ENCODE data around the gene LITAFD. TPM values are rescaled to one million over a fixed set of nuclear protein-coding genes. Genes with fewer than 3 reads are reported as not detected.

Gene LITAFD
- total RNA-seq, 4 donors from 2014 or later, result not detected

DNA sequence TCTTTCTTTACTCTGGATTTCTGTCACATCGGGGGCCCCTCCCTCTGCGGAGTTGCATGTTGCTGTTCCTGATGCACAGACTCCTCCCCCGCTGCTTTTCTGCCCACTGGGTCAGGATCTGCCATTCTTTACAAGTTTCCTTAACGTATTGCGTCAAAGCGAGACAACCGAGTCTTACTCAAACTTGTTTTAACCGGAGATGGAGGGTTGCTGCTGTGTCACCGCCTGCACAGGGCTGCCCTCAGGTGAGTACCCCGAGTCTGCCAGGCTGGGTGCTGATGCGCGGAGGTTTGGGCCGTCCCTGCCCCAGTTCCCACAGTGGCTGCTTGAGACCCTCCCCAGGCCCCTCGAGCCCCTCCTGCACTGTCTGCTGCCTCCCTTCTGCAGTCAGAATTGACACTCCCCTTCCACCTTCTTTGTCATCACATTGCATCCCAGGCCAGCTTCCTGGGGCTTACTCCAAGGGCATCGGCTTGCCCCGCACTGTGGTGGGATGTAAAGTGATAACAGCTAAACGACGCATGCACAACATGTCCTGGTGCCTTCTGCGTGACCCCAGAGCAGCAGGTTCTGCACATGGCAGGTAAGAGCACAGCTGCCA, 32.6 kb upstream of the LITAFD start:
- H3K36me3 ChIP-seq, result no peaks in the 10 kb centered on the region
- peak; percentile 55 to 57 for DNase-seq
- H3K4me1 ChIP-seq, result no peaks in the 10 kb centered on the region
- intact Hi-C loops (cut with DNase I; ENCODE audit: low total_unique reads), result no loop called here
- H3K27ac ChIP-seq, result peak overlapping the region; percentile 33 to 60
- no peaks in the 10 kb centered on the region for H3K9me3 ChIP-seq
- H3K27me3 ChIP-seq, result no peaks in the 10 kb centered on the region
- TF ChIP-seq, protein P1, sequence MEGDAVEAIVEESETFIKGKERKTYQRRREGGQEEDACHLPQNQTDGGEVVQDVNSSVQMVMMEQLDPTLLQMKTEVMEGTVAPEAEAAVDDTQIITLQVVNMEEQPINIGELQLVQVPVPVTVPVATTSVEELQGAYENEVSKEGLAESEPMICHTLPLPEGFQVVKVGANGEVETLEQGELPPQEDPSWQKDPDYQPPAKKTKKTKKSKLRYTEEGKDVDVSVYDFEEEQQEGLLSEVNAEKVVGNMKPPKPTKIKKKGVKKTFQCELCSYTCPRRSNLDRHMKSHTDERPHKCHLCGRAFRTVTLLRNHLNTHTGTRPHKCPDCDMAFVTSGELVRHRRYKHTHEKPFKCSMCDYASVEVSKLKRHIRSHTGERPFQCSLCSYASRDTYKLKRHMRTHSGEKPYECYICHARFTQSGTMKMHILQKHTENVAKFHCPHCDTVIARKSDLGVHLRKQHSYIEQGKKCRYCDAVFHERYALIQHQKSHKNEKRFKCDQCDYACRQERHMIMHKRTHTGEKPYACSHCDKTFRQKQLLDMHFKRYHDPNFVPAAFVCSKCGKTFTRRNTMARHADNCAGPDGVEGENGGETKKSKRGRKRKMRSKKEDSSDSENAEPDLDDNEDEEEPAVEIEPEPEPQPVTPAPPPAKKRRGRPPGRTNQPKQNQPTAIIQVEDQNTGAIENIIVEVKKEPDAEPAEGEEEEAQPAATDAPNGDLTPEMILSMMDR (IDR thresholded peaks at IDR 0.05), result no peak
- TF ChIP-seq POLR2A (IDR thresholded peaks at IDR 0.05), result no peak
- no peak overlapping the region for H3K4me3 ChIP-seq

DNA sequence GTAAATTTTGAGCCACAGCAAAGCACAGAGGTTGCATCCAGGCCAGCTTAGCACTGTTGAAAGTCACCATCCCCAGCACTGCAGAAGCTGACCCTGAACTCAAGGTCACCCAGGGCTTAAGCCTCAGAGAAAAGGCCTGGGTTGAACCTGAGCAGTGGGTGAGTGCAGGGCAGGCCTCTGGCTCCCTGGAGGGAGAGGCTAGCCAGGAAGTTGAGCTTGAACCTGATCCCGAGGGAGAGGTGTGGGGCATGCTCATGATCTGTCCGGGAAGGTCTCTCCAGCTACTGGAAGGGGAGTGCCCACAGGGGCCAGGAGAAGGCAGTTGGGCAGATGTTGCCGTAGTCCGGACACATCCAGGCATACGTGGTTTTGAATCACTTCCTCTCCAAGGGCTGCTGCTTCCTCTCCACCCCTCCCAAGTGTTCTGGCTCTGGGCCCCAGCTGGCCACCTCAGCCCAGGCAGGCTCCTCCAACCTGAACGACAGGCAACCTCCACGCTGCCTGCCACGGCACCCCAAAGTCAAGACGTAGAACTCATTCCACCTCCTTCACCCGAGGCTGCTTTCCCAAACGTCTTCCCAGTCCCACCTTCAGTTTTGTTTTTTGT, 31.8 kb upstream of the LITAFD start:
- TF ChIP-seq, protein P1 (IDR thresholded peaks at IDR 0.05), result no peak
- TF ChIP-seq POLR2A (IDR thresholded peaks at IDR 0.05), result no peak
- Histone ChIP-seq H3K27ac (peak overlapping the region; percentile 22 to 60), H3K27me3 (no peaks in the 10 kb centered on the region), H3K4me1 (no peaks in the 10 kb centered on the region), H3K9me3 (no peaks in the 10 kb centered on the region), H3K36me3 (no peaks in the 10 kb centered on the region), H3K4me3 (no peak overlapping the region)
- intact Hi-C loops (cut with DNase I; ENCODE audit: low total_unique reads), result no loop called here
- DNase-seq, result peak; percentile 27 to 60

DNA sequence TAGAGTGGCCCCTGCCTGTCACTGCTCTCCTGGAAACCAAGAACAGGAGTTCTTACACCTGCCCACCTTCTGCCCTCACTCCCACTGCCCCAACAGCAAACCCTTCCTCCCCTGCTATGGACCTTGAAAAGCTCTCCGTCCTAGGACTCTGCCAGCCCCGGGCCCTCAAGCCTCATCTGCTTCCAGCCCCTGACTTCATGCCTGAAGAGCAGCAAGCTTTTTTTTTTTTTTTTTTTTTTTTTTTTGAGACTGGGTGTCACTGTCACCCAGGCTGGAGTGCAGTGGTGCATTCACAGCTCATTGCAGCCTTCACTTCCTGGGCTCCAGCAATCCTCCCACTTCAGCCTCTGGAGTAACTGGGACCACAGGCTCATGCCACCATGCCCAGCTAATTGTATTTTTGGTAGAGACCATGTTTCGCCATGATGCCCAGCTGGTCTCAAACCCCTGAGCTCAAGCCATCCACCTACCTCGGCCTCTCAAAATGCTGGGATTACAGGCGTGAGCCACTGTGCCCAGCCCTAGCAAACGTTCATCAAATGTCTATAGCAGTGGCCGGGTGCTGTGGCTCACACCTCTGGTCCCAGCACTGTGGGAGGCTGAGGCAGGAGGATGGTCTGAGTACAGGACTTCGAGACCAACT, 30.3 kb upstream of the LITAFD start:
- TF ChIP-seq, protein P1 (IDR thresholded peaks at IDR 0.05), result no peak
- TF ChIP-seq POLR2A (IDR thresholded peaks at IDR 0.05), result no peak
- no peak for DNase-seq
- no peak overlapping the region for H3K4me3 ChIP-seq
- H3K36me3 ChIP-seq, result no peaks in the 10 kb centered on the region
- intact Hi-C loops (cut with DNase I; ENCODE audit: low total_unique reads), result no loop called here
- H3K9me3 ChIP-seq, result no peaks in the 10 kb centered on the region
- no peaks in the 10 kb centered on the region for H3K27me3 ChIP-seq
- H3K27ac ChIP-seq, result peak overlapping the region in 1 of 2 donors; percentile 45
- H3K4me1 ChIP-seq, result no peaks in the 10 kb centered on the region

DNA sequence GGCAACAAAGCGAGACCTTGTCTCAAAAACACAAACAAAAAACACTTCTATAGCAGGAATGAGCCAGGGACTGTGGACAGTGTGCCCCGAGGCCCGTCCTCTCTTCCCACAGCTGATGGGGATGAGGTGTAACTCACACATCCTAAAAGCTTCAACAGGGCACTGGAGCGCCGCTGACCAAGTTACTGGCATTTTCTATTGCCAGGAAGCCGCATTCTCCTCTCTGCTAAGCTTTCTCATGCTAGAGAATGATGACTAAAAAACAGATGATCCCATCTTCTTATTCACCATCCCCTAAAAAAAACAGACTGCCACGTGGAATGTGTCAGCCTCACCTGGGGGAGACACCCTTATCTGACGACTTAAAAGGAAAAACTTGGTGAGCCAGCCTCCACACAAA, 29.6 kb upstream of the LITAFD start:
- Histone ChIP-seq H3K27ac (peak overlapping the region; percentile 42 to 45), H3K9me3 (no peaks in the 10 kb centered on the region), H3K4me1 (no peaks in the 10 kb centered on the region), H3K27me3 (no peaks in the 10 kb centered on the region), H3K4me3 (no peak overlapping the region), H3K36me3 (no peaks in the 10 kb centered on the region)
- intact Hi-C loops (cut with DNase I; ENCODE audit: low total_unique reads), result no loop called here
- TF ChIP-seq POLR2A (IDR thresholded peaks at IDR 0.05), result no peak
- TF ChIP-seq, protein P1 (IDR thresholded peaks at IDR 0.05), result no peak
- DNase-seq, result no peak

DNA sequence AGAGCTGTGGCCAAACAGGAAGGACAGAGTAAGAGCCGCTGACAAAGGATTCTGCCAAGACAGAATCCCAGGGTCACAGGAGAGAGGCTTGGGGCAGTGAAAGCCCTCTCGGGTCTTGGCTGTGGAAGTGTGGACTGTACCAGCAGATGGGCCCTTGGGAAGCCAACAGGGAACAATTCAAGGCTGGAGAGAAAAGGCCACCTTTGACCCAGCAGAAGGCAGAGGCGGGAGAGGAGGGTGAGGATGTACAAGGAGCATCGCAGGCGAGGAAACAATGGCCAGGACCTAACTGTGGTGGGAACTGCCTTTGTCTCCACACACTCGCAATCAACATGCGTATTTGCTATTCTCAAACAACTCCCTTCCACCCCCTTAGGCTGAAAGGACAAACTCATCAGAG, 29.0 kb upstream of the LITAFD start:
- H3K4me3 ChIP-seq, result no peak overlapping the region
- no peaks in the 10 kb centered on the region for H3K9me3 ChIP-seq
- no peaks in the 10 kb centered on the region for H3K4me1 ChIP-seq
- intact Hi-C loops (cut with DNase I; ENCODE audit: low total_unique reads), result no loop called here
- H3K36me3 ChIP-seq, result no peaks in the 10 kb centered on the region
- no peak for TF ChIP-seq POLR2A (IDR thresholded peaks at IDR 0.05)
- TF ChIP-seq, protein P1 (IDR thresholded peaks at IDR 0.05), result no peak
- H3K27ac ChIP-seq, result peak overlapping the region; percentile 42 to 45
- no peak for DNase-seq
- no peaks in the 10 kb centered on the region for H3K27me3 ChIP-seq

Data from uterus (tissue), 4 donors.